ENCODE measurements around the gene DOK3.

- TF ChIP-seq POLR2A (IDR thresholded peaks at IDR 0.05) (no peak), CTCF (IDR thresholded peaks at IDR 0.05) (no peak)
Observed at GRCh38 chr5:177475563-177476427, 33.8 kb downstream of the DOK3 start.

All from lower leg skin (tissue), 3 donors.